Measurements from ENCODE around the gene AHRR. TPM values are rescaled to one million over a fixed set of nuclear protein-coding genes. Genes with fewer than 3 reads are reported as not detected.

AHRR gene
- total RNA-seq, 2 donors from 2014 or later: 1.9 to 17.7 TPM

- Histone ChIP-seq H3K27ac (no peak overlapping the region), H3K9me3 (no peaks in the 10 kb centered on the region), H3K4me3 (no peak overlapping the region), H3K4me1 (replicated peaks) (no peaks in the 10 kb centered on the region), H3K27me3 (replicated peaks; ENCODE audit: insufficient read depth) (no peaks in the 10 kb centered on the region), H3K36me3 (no peaks in the 10 kb centered on the region)
- peak; percentile 2 for DNase-seq (ENCODE audit: low spot score)
- 85% methylated on average over 18 of the region's 18 CpGs for WGBS
- intact Hi-C loops (cut with DNase I): no loop called here
- no peak for TF ChIP-seq POLR2A (IDR thresholded peaks at IDR 0.05)
- no peak for TF ChIP-seq CTCF (IDR thresholded peaks at IDR 0.05)
- TF ChIP-seq POLR2AphosphoS5 (IDR thresholded peaks at IDR 0.05): no peak
Measured at GRCh38 chr5:387491-388265, 66.2 kb downstream of the AHRR start.

GRCh38 chr5:388266-389196 lies 67.0 kb downstream of the AHRR start:
- TF ChIP-seq POLR2A (IDR thresholded peaks at IDR 0.05): no peak
- no peak for TF ChIP-seq POLR2AphosphoS5 (IDR thresholded peaks at IDR 0.05)
- TF ChIP-seq CTCF (IDR thresholded peaks at IDR 0.05): no peak
- peak; percentile 3 for DNase-seq (ENCODE audit: low spot score)
- Histone ChIP-seq H3K27ac (no peak overlapping the region), H3K36me3 (no peaks in the 10 kb centered on the region), H3K4me1 (replicated peaks) (no peaks in the 10 kb centered on the region), H3K27me3 (replicated peaks; ENCODE audit: insufficient read depth) (no peaks in the 10 kb centered on the region), H3K9me3 (no peaks in the 10 kb centered on the region), H3K4me3 (no peak overlapping the region)
- intact Hi-C loops (cut with DNase I): no loop called here
- WGBS: 78% methylated on average over 33 of the region's 34 CpGs

- no peak for TF ChIP-seq POLR2AphosphoS5 (IDR thresholded peaks at IDR 0.05)
- TF ChIP-seq CTCF (IDR thresholded peaks at IDR 0.05): no peak
- no peak for TF ChIP-seq POLR2A (IDR thresholded peaks at IDR 0.05)
- 92% methylated on average over 32 of the region's 32 CpGs for WGBS
- intact Hi-C loops (cut with DNase I): no loop called here
- Histone ChIP-seq H3K36me3 (no peaks in the 10 kb centered on the region), H3K4me3 (no peak overlapping the region), H3K9me3 (no peaks in the 10 kb centered on the region), H3K27ac (no peak overlapping the region), H3K4me1 (replicated peaks) (no peaks in the 10 kb centered on the region), H3K27me3 (replicated peaks; ENCODE audit: insufficient read depth) (no peaks in the 10 kb centered on the region)
- DNase-seq (ENCODE audit: low spot score): peak; percentile 2
Measured at GRCh38 chr5:389197-389821, 67.8 kb downstream of the AHRR start.

GRCh38 chr5:389891-390622 lies 68.5 kb downstream of the AHRR start:
- no peak for TF ChIP-seq POLR2AphosphoS5 (IDR thresholded peaks at IDR 0.05)
- no peak for TF ChIP-seq CTCF (IDR thresholded peaks at IDR 0.05)
- no peak for TF ChIP-seq POLR2A (IDR thresholded peaks at IDR 0.05)
- intact Hi-C loops (cut with DNase I): no loop called here
- Histone ChIP-seq H3K27me3 (replicated peaks; ENCODE audit: insufficient read depth) (no peaks in the 10 kb centered on the region), H3K4me1 (replicated peaks) (no peaks in the 10 kb centered on the region), H3K36me3 (no peaks in the 10 kb centered on the region), H3K9me3 (no peaks in the 10 kb centered on the region), H3K4me3 (no peak overlapping the region), H3K27ac (no peak overlapping the region)
- DNase-seq (ENCODE audit: low spot score): peak; percentile 1
- 86% methylated on average over 26 of the region's 26 CpGs for WGBS
